ENCODE data around the gene POLE4.

GRCh38 chr2:75006041-75006440 is 47.6 kb downstream of the POLE4 start:
- TF ChIP-seq POLR2A (IDR thresholded peaks at IDR 0.05; ENCODE audit: low read depth) (no peak), CTCF (IDR thresholded peaks at IDR 0.05) (no peak)
